Effector memory CD4-positive, alpha-beta T cell (primary cell): Measurements from ENCODE around the gene SIRPB2.
"Not testable (repeated sequence)": the region's sequence is repeated elsewhere in the genome, so short reads cannot be mapped to it uniquely, and the experiment has no call there.

Experiments used
- DNase-seq, 3 donors: peaks; one replicate each; pipeline ENCODE4 v3.0.0-alpha.2; 2020
- H3K27ac ChIP-seq: 2 replicates; pipeline ENCODE4 v1.7.0; 2013; ENCODE audit warnings: mild to moderate bottlenecking, low read length, moderate library complexity; ENCODE audit not compliant: insufficient read depth, poor library complexity, severe bottlenecking
- H3K27me3 ChIP-seq: replicated peaks from 2 replicates; pipeline ENCODE4 v1.7.0; 2013; ENCODE audit warnings: mild to moderate bottlenecking, low read length; ENCODE audit not compliant: insufficient read depth, control insufficient read depth, poor library complexity, severe bottlenecking
- H3K36me3 ChIP-seq: 2 replicates; pipeline ENCODE4 v1.7.0; 2013; ENCODE audit warnings: mild to moderate bottlenecking, low read length, moderate library complexity; ENCODE audit not compliant: control insufficient read depth, insufficient read depth
- H3K4me1 ChIP-seq: 2 replicates; pipeline ENCODE4 v1.7.0; 2013; ENCODE audit warnings: low read length, mild to moderate bottlenecking; ENCODE audit not compliant: control insufficient read depth, insufficient read depth, poor library complexity, severe bottlenecking
- H3K4me3 ChIP-seq: 2 replicates; pipeline ENCODE4 v1.7.0; 2013; ENCODE audit warnings: low read length, low read depth, mild to moderate bottlenecking; ENCODE audit not compliant: insufficient read depth, poor library complexity, severe bottlenecking
- H3K9me3 ChIP-seq: 2 replicates; pipeline ENCODE4 v1.7.0; 2013; ENCODE audit warnings: mild to moderate bottlenecking, low read length, moderate library complexity; ENCODE audit not compliant: control insufficient read depth

Gene SIRPB2

DNA sequence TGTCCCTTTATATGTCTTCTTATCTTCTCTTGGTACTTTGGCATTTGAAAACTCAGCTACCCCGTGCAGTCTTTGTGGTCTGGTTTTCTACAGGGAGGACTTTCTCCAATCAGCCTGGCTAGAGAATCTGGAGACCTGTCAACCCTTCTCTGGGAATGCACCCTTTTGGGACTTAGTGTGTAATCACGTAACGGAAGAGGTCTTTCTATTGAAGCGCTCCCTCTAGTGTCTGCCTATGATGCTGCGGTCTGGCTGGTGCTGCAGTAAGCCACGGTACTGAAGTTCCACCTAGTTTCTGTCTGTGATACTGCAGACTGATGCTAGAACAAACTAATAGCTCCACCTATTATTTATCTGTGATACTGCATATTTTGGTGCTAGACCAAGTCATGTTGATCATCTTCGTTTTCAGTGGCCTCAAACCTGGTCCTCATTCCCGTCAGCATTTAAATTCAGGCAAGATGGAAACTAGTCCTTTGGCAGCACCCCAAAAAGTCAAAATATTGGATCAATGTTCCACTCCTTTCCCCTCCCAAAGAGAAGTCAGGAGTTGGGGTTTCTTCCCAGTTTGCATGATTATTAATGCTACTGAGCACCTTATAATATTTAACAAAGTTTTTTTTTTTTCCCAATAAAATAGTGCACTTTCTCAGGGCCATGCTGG, 12.5 kb upstream of the SIRPB2 start:
- Histone ChIP-seq H3K4me3 (no peak overlapping the region), H3K9me3 (no peaks in the 10 kb centered on the region), H3K36me3 (no peaks in the 10 kb centered on the region), H3K4me1 (no peaks in the 10 kb centered on the region), H3K27me3 (no peaks in the 10 kb centered on the region), H3K27ac (no peak overlapping the region)
- peak; percentile 41 to 65 (median 60) for DNase-seq

DNA sequence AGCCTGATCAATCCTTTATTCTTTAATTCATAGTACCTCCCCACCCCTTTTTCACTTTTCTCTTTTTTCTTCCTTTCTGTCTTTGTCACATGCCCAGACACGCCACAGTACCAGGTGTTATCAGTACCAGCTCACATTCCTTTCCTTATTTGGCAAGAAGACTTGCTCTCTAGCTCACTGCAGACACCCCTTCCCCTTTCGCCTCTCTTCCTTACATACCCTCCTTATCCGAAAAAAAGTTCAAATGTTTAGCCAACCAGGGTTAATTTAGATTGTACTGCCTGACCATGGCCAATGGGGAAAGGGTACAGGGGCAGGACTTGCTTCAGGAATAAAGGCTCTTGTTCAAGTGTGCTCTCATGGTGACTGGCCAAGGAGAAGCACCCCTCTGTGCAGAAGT, 9.3 kb upstream of the SIRPB2 start:
- Histone ChIP-seq H3K9me3 (no peaks in the 10 kb centered on the region), H3K27me3 (no peaks in the 10 kb centered on the region), H3K4me3 (no peak overlapping the region), H3K4me1 (no peaks in the 10 kb centered on the region), H3K36me3 (no peaks in the 10 kb centered on the region), H3K27ac (no peak overlapping the region)
- DNase-seq, result no peak

DNA sequence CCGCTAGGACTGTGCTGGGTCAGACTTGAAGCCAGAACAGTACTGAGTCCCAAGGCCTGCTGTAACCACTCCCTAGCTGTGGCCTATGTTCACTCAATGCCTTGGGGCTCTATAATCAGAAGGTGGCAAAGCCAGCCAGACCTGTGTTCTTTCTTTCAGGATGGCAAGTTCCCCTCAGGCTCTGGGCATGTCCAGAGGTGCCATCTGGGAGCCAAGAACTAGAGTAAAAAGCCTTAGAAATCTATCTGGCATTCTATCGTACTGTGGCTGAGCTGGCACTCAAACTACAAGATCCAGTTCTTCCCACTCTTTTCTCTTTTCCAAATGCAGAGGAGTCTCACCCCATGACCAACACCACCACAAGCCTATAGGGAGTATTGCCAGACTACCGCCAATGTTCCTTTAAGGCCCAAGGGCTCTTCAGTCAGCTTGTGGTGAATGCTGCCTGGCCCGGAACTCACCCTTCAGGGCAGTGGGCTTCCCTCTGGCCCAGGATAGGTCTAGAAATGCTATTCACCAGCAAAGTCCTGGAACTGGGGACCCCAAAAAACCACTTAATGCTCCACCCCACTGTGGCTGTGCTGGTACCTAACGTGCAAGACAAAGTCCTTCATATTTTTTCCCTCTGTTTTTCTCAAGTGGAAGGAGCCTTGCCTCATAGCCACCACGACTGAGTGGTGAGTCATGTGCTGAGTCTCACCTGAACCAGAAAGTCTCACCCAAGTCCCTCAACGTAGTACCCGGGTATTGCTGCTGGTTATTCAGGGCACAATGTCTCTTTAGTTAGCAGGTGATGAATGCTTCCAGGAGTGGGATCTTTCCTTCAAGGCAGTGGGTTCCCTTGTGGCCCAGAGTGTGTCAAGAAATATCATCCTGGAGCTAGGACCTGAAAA, 8.6 kb upstream of the SIRPB2 start:
- Histone ChIP-seq H3K27me3 (no peaks in the 10 kb centered on the region), H3K4me3 (no peak overlapping the region), H3K36me3 (no peaks in the 10 kb centered on the region), H3K9me3 (no peaks in the 10 kb centered on the region), H3K4me1 (no peaks in the 10 kb centered on the region), H3K27ac (no peak overlapping the region)
- no peak for DNase-seq

DNA sequence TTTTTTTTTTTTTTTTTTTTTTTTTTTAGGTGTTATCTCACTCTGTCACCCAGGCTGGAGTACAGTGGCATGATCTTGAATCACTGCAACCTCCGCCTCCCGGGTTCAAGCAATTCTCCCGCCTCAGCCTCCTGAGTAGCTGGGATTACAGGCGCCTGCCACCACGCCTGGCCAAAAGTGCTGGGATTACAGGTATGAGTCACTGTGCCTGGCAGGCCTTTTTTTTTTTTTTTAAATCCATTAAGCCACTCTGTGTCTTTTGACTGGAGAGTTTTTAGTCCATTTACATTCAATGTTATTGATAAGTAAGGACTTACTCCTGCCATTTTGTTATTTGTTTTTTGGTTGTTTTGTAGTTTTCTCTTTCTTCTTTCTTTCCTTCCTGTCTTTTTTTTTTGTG, 6.2 kb upstream of the SIRPB2 start:
- H3K4me3 ChIP-seq, DNase-seq, H3K27ac ChIP-seq, H3K27me3 ChIP-seq, H3K36me3 ChIP-seq, H3K4me1 ChIP-seq, H3K9me3 ChIP-seq: not testable (repeated sequence)

DNA sequence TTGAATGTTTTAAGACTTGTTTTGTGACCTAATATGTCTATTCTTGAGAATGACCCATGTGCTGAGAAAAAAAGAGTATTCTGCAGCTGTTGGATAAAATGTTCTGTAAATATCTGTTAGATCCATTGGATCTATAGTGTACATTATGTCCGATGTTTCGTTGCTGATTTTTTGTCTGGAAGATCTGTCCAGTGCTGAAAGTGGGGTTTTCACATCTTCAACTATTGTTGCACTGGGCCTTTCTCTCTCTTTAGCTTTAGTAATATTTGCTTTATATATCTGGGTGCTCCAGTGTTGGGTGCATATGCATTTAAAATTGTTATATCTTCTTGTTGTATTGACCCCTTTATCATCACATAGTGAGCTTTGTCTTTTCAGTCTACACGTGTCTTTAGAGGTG, 5.7 kb upstream of the SIRPB2 start:
- no peak for DNase-seq
- Histone ChIP-seq H3K4me1 (no peaks in the 10 kb centered on the region), H3K9me3 (no peaks in the 10 kb centered on the region), H3K27me3 (no peaks in the 10 kb centered on the region), H3K27ac (no peak overlapping the region), H3K36me3 (no peaks in the 10 kb centered on the region), H3K4me3 (no peak overlapping the region)

DNA sequence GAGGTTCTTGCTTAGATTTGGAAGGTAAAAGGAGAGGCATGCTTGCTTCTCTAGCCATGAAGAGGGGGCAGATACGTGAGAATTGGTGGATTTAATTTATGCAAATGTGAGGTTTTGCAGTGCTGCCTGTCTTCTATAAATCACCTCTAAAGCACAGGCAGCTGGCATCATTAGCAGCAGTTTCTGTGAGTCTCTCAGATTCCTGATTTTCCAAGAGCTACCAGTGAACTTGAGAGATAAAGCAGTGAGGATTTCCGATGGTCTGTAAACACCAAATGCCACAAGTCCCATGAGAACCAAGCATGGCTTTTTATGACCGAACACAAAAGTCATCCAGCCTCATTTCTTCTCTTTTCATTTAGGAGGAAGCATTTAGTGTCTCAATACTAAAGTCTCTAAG, 3.2 kb upstream of the SIRPB2 start:
- Histone ChIP-seq H3K4me1 (no peaks in the 10 kb centered on the region), H3K9me3 (no peaks in the 10 kb centered on the region), H3K36me3 (no peaks in the 10 kb centered on the region), H3K27me3 (no peaks in the 10 kb centered on the region), H3K4me3 (no peak overlapping the region), H3K27ac (no peak overlapping the region)
- no peak for DNase-seq

DNA sequence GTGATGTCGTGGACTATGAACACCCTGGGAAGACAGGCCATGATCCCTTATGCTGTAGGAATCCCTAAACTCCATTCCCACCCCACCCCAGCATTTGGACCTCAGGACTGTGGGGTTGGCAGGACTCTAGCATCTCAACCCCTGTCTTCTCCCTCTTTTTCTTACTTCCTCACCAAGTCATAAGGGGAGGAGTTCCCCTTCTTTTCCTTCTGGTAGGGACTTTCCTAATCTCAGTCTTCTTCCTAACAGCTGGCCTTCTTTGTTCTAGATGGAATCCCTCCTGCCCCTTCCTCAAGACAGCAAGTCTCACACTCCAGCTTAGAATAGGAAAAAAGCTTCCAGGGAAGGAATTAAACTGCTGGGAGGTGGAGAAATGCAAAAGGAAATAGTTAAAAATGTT, 2.3 kb upstream of the SIRPB2 start:
- Histone ChIP-seq H3K4me1 (no peaks in the 10 kb centered on the region), H3K9me3 (no peaks in the 10 kb centered on the region), H3K4me3 (no peak overlapping the region), H3K27me3 (no peaks in the 10 kb centered on the region), H3K36me3 (no peaks in the 10 kb centered on the region), H3K27ac (no peak overlapping the region)
- no peak for DNase-seq

DNA sequence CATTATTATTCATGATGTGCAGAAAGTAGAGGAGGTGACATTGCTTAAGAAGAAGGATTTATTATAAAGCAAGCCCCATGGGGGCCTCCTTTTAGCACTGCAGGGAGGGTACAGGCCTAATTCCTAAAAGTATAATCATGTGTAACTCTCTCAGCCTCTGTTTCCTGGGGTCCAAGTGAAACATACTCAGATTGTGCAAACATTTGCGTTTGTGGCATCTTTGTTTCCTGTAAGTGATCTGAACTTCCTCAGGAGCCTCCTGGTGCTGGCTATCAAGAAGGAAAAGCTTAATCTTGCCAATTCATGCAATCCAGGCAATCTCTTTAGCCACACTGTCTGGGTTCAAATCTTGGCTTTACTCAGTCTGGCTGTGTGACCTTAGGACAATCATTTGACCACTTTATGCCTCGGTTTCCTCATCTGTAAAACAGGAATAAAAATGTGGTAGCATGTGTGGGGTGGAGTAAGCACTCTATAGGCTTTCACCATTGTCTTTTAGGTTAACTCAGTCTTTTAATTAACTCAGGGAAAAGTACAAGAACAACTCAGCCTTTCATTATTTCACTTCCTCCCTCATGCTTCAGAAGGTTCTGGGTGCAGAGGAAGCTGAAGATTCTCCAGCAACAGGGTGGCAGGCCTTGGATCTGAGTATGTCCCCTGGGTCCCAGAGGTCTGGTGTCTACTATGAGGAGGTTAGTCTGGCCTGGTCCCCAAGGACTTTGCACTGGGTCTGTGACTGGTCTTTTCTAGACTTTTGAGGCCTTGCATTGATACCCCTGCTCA, 831 bp upstream of the SIRPB2 start:
- H3K27ac ChIP-seq, result no peak overlapping the region
- H3K4me1 ChIP-seq, result no peaks in the 10 kb centered on the region
- no peak for DNase-seq
- H3K27me3 ChIP-seq, result no peaks in the 10 kb centered on the region
- no peaks in the 10 kb centered on the region for H3K9me3 ChIP-seq
- no peak overlapping the region for H3K4me3 ChIP-seq
- no peaks in the 10 kb centered on the region for H3K36me3 ChIP-seq

DNA sequence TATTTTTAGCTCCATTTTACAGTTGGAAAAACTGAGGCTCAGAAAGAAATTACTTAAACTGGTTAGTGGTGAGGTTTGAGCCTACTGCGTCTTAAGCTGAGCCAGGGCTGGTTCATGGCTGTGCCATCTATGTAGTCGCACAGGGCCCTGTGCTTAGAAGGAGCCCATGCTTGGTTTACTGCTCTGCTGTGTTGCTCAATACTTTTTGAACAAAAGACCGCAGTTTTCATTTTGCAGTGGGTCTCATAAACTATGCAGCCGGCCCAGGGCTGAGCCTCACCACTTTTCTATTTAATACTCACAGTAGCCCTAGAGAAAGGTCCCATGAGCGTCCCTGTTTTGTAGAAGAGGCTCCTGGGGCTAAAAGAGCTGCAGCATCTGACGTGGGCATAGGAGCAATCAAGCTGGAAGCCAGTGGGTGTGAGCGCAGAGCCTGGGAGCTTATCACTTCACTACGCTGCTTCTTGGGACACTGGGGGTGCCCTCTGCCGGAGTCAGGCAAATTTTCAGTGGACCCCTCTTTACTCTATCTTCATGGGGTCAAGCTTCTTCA, 501 bp downstream of the SIRPB2 start:
- no peaks in the 10 kb centered on the region for H3K36me3 ChIP-seq
- H3K27me3 ChIP-seq, result no peaks in the 10 kb centered on the region
- H3K9me3 ChIP-seq, result no peaks in the 10 kb centered on the region
- no peak for DNase-seq
- no peaks in the 10 kb centered on the region for H3K4me1 ChIP-seq
- H3K27ac ChIP-seq, result no peak overlapping the region
- H3K4me3 ChIP-seq, result no peak overlapping the region
